Suppressor macrophage treated with lipopolysaccharide for 4 hours (primary cell): ENCODE data around the gene FBLN2.
A peak's percentile ranks its signal among the peaks of the same experiment; 100 is the strongest.

Experiments used
- DNase-seq: peaks from one replicate; pipeline ENCODE4 v3.0.0-alpha.2; 2020

The FBLN2 gene

GRCh38 chr3:13610006-13610570, 61.2 kb downstream of the FBLN2 start:
- no peak for DNase-seq

- DNase-seq = no peak
These were observed 62.3 kb downstream of the FBLN2 start for GRCh38 chr3:13611221-13611620.

- DNase-seq = peak; percentile 61
These were observed 63.9 kb downstream of the FBLN2 start for GRCh38 chr3:13612829-13613228.

DNA sequence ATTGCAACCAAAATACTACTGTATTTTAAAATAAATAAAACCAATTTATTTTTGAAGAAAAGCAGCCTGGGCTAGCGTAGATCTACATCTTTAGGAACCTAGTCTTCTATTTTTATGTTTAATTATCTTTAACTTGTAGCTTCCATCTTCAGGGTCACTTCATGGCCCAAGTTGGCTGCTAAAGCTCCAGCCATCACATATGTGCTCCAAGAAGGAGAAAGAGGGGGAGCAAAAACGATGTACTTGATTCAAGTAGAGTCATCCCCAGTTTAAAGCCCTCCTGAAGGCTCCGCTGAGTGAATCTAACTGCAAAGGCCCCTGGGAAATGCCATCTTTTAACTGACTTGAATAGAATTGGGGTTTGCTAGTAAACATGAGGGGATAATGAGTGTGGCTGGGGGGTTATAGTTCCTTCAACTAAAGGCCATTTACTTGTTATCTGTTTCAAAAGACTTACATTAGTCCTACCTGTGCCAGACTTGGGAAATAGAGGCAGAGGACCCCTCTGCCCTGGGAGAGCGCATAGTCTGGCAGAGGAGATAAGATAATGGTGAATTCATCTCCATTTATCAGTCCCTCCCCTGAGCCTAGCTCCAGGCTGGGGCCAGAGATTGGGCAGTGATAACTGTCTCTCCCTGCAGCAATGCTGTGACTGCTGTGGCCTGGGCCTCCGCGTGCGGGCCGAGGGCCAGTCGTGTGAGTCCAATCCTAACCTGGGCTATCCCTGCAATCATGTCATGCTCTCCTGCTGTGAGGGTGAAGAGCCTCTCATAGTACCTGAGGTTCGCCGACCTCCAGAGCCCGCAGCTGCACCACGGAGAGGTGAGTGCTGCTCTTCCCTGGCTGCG, 64.6 kb downstream of the FBLN2 start:
- DNase-seq = no peak

DNA sequence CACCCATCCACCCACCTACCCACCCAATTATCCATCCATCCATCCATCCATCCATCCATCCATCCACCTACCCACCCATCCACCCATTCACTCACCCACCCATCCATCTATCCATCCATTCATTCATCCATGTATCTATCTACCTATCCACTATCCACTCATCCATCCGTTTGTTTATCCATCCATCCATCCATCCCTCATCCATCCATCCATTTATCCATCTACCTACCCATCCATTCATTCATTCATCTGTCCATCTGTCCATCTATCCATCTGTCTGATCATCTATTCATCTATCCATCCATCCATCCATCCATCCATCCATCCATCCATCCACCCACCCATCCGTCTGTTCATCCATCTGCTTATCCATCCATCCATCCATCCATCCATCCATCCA, 65.7 kb downstream of the FBLN2 start:
- no peak for DNase-seq

- no peak for DNase-seq
These were observed 66.1 kb downstream of the FBLN2 start for GRCh38 chr3:13615019-13615528.

- no peak for DNase-seq
These were observed 67.4 kb downstream of the FBLN2 start for GRCh38 chr3:13616359-13616758.

- DNase-seq = no peak
These were observed 68.3 kb downstream of the FBLN2 start for GRCh38 chr3:13617097-13617738.

GRCh38 chr3:13617981-13618380, 69.1 kb downstream of the FBLN2 start:
- DNase-seq = no peak

- DNase-seq = no peak
These were observed 69.9 kb downstream of the FBLN2 start for GRCh38 chr3:13618836-13619235.

DNA sequence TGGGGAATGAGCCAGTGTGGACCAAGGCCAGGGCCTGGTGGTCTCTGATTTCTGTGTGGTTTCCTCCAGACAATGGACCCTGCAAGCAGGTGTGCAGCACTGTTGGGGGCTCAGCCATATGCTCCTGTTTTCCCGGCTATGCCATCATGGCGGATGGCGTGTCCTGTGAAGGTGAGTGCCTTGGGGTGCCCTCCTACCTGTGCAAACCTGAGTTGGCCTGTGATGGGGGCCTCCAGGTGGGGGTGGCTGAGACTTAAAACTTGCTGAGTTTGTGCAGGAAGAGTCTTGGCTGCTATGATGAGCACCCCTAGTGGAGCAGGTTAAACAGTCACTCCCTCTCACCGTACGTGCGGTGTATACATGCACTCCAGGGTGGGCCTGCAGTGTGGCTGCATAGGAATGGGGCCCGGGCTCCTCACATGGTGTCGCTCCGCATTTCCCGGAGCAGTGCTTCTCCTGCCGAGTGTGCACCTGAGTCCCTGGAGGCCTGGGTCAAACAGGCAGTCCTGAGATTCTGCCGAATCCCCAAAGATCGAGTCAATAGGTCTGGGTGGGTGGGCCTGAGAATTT, 70.8 kb downstream of the FBLN2 start:
- no peak for DNase-seq

GRCh38 chr3:13620281-13620680, 71.4 kb downstream of the FBLN2 start:
- no peak for DNase-seq

GRCh38 chr3:13620776-13621365, 71.9 kb downstream of the FBLN2 start:
- no peak for DNase-seq

DNA sequence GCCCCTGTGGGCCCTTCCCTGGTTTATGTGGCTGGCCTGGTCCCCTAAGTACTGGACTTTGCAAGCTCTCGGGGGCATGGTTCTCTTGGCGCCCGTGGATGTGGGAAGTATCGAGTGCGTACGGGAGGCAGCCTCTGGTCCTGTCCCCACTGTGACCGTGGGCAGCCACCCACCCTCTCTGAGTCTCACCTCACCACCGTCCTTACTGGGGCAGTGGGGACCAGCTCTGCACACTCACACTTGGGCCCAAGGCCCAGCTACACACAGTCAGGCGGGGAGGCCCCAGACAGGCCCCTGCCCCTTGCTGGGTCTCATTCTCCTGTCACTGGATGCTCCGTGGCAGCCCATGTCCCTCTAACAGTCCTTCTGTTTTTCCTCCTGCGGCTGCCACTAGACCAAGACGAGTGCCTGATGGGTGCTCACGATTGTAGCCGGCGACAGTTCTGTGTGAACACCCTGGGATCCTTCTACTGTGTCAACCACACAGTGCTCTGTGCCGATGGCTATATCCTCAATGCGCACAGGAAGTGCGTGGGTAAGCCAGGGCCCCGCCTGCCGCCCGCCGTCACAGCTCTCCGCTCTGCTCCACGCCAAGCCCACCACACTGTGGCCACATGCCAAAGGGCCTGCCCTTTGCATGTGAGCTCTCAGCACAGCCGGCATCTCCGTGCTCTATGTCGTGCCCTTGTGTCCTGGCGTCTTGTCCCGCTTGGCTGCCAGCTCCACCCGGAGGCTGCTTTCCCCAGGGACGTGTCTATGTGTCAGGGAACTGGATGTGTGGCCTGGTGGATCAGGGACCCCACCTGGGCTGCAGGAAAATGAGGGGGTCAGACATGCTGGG, 72.7 kb downstream of the FBLN2 start:
- DNase-seq = no peak

- DNase-seq = no peak
These were observed 73.4 kb downstream of the FBLN2 start for GRCh38 chr3:13622356-13622755.

- DNase-seq = no peak
These were observed 74.3 kb downstream of the FBLN2 start for GRCh38 chr3:13623101-13623654.

- no peak for DNase-seq
These were observed 75.1 kb downstream of the FBLN2 start for GRCh38 chr3:13624021-13624420.

DNA sequence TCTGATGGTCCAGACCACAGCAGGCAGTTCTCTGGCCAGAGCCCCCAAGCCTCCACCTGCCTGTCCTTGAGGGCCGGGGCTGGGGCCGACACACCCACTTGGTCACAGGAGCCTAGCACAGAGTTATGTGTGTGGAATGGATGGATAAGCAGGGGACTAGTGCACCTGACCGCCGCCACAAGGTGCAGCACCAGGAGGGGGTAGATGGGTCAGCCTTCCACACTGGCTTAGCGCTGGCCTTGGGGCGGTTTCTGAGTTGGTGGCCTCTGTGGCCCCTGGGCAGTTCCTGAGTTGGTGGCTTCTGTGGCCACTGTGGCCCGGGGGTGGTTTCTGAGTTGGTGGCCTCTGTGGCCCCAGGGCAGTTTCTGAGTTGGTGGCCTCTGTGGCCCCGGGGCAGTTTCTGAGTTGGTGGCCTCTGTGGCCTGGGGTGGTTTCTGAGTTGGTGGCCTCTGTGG, 75.8 kb downstream of the FBLN2 start:
- no peak for DNase-seq

GRCh38 chr3:13626396-13626795, 77.5 kb downstream of the FBLN2 start:
- no peak for DNase-seq

DNA sequence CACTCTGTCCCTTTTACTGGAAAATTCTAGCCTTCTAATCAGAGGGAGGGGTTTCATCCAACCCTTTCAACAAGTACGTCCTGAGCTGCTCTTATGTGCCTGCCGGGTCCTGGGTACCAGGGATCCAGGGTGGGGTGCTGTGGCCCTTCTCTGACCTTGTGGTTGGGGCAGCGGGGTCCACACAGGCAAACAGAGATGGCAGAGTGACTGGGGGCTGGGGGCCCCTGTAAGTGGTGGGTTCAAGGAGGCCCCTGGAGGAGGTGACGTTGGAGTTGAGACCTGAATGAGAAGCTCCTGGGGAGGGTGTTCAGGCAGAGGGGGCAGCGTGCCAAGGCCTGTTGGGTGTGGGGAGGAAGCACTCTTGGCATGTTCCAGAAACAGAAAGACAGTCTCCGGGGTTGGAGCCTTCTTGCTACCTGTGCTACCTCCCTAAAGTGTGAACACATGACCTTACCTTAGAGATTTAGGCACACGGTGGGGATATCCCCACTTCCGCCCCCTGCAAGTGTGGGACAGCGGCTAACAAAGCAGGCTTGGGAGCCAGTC, 78.1 kb downstream of the FBLN2 start:
- DNase-seq = no peak

DNA sequence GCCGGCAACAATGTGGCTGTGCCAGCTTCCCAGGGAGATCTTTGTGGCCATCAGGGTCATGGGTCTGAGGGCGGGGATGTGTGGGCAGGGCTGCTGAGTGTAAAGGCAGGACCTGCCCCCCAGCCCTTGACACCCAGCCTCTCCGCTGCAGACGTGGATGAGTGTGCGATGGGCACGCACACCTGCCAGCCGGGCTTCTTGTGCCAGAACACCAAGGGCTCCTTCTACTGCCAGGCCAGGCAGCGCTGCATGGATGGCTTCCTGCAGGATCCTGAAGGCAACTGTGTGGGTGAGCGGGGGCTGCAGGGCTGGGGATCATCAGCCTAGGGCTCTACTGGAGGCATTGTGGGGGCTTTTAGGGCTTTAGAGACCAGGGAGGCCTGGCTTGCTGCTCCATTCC, 78.8 kb downstream of the FBLN2 start:
- no peak for DNase-seq

GRCh38 chr3:13628432-13628831, 79.5 kb downstream of the FBLN2 start:
- no peak for DNase-seq
